Embryonic facial prominence (tissue), 1 donor: ENCODE data around the gene PRKG1.

Source experiments
- DNase-seq: peaks from one replicate; pipeline ENCODE4 v3.0.0-alpha.2; 2016; ENCODE audit errors: extremely low spot score

The PRKG1 gene

GRCh38 chr10:51074238-51075028 is at the start of gene PRKG1:
PRKG1 (plus strand) TSS chr10:51074487.
- DNase-seq = peak; percentile 32

- no peak for DNase-seq
Measured at GRCh38 chr10:51028420-51028819, 45.9 kb upstream of the PRKG1 start.

- DNase-seq = no peak
Measured at GRCh38 chr10:51029172-51029641, 45.1 kb upstream of the PRKG1 start.

GRCh38 chr10:51030480-51030879 is 43.8 kb upstream of the PRKG1 start:
- no peak for DNase-seq

- DNase-seq = no peak
Measured at GRCh38 chr10:51031950-51032349, 42.3 kb upstream of the PRKG1 start.

GRCh38 chr10:51034769-51035168 is 39.5 kb upstream of the PRKG1 start:
- DNase-seq = no peak

GRCh38 chr10:51035344-51035743 is 38.9 kb upstream of the PRKG1 start:
- no peak for DNase-seq

GRCh38 chr10:51045871-51046270 is 28.4 kb upstream of the PRKG1 start:
- DNase-seq = no peak

- DNase-seq = no peak
Measured at GRCh38 chr10:51046654-51047053, 27.6 kb upstream of the PRKG1 start.

- no peak for DNase-seq
Measured at GRCh38 chr10:51047857-51048256, 26.4 kb upstream of the PRKG1 start.

- DNase-seq = no peak
Measured at GRCh38 chr10:51048792-51049191, 25.5 kb upstream of the PRKG1 start.

- DNase-seq = no peak
Measured at GRCh38 chr10:51052163-51052562, 22.1 kb upstream of the PRKG1 start.

- DNase-seq = no peak
Measured at GRCh38 chr10:51057925-51058324, 16.4 kb upstream of the PRKG1 start.

- DNase-seq = no peak
Measured at GRCh38 chr10:51063166-51063565, 11.1 kb upstream of the PRKG1 start.

GRCh38 chr10:51063659-51064535 is 10.4 kb upstream of the PRKG1 start:
- no peak for DNase-seq

GRCh38 chr10:51066231-51066630 is 8.1 kb upstream of the PRKG1 start:
- no peak for DNase-seq

GRCh38 chr10:51072210-51072609 is 2.1 kb upstream of the PRKG1 start:
- no peak for DNase-seq

- DNase-seq = no peak
Measured at GRCh38 chr10:51072921-51073434, 1.3 kb upstream of the PRKG1 start.

- no peak for DNase-seq
Measured at GRCh38 chr10:51073453-51074237, 642 bp upstream of the PRKG1 start.

GRCh38 chr10:51075043-51075872 is 971 bp downstream of the PRKG1 start:
- DNase-seq = no peak

- DNase-seq = no peak
Measured at GRCh38 chr10:51075873-51076229, 1.6 kb downstream of the PRKG1 start.
